Stimulated activated naive CD8-positive, alpha-beta T cell treated with anti-CD3 and anti-CD28 coated beads, Interleukin-15, amount 100 ng/mL, for 72 hours (primary cell): ENCODE measurements around the gene JUN.
A peak's percentile ranks its signal among the peaks of the same experiment; 100 is the strongest.

Experiments used
- ATAC-seq: fragments of 150-1000 bp; cut with Tn5 transposase; 2 replicates; pipeline ENCODE4 v1.10.0; 2021; ENCODE audit warnings: mild to moderate bottlenecking, moderate library complexity
- DNase-seq, 2 donors: peaks; one replicate each; pipeline ENCODE4 v3.0.0; 2021 to 2022
- H3K27ac Mint-ChIP-seq, 2 donors: one replicate each; pipeline ENCODE4 v1.8.0; 2022; ENCODE audit warnings: mild to moderate bottlenecking in 2 of 2, mixed read lengths in 2 of 2, moderate library complexity in 2 of 2
- H3K27me3 Mint-ChIP-seq: one replicate; pipeline ENCODE4 v1.8.0; 2022; ENCODE audit warnings: mixed read lengths
- H3K4me1 Mint-ChIP-seq: one replicate; pipeline ENCODE4 v1.8.0; 2022; ENCODE audit warnings: mild to moderate bottlenecking, mixed read lengths
- H3K4me3 Mint-ChIP-seq, 2 donors: one replicate each; pipeline ENCODE4 v1.8.0; 2022; ENCODE audit warnings: mild to moderate bottlenecking in 2 of 2, mixed read lengths in 2 of 2, moderate library complexity in 1 of 2
- H3K9me3 Mint-ChIP-seq, 2 donors: one replicate each; pipeline ENCODE4 v1.8.0; 2022; ENCODE audit warnings: mixed read lengths in 2 of 2

The JUN gene

GRCh38 chr1:58781541-58782177 is 2.2 kb downstream of the JUN start:
- Mint-ChIP-seq H3K27me3 (peaks cover 7% of the 10 kb centered on the region), H3K4me1 (peaks cover 34% of the 10 kb centered on the region), H3K4me3 (peak overlapping the region; percentile 93 to 96), H3K9me3 (no peaks in the 10 kb centered on the region), H3K27ac (peak overlapping the region; percentile 90 to 100)
- DNase-seq (peak; percentile 70 to 71), ATAC-seq (no peak)

GRCh38 chr1:58780836-58781452 is 2.9 kb downstream of the JUN start:
- H3K9me3 Mint-ChIP-seq = no peaks in the 10 kb centered on the region
- H3K27ac Mint-ChIP-seq = no peak overlapping the region
- ATAC-seq (no peak), DNase-seq (no peak)
- H3K4me3 Mint-ChIP-seq = peak overlapping the region; percentile 93 to 96
- peaks cover 34% of the 10 kb centered on the region for H3K4me1 Mint-ChIP-seq
- H3K27me3 Mint-ChIP-seq = peaks cover 7% of the 10 kb centered on the region

GRCh38 chr1:58780411-58780810 is 3.4 kb downstream of the JUN start:
- ATAC-seq = no peak
- no peak for DNase-seq
- Mint-ChIP-seq H3K4me1 (peaks cover 31% of the 10 kb centered on the region), H3K9me3 (no peaks in the 10 kb centered on the region), H3K27me3 (peaks cover 7% of the 10 kb centered on the region), H3K27ac (no peak overlapping the region), H3K4me3 (peak overlapping the region in 1 of 2 donors; percentile 93)

- no peak for DNase-seq
- H3K9me3 Mint-ChIP-seq = no peaks in the 10 kb centered on the region
- H3K27me3 Mint-ChIP-seq = peaks cover 7% of the 10 kb centered on the region
- H3K27ac Mint-ChIP-seq = no peak overlapping the region
- peaks cover 27% of the 10 kb centered on the region for H3K4me1 Mint-ChIP-seq
- no peak for ATAC-seq
- peak overlapping the region in 1 of 2 donors; percentile 93 for H3K4me3 Mint-ChIP-seq
These were observed 4.0 kb downstream of the JUN start for GRCh38 chr1:58779801-58780382.

- Mint-ChIP-seq H3K27ac (no peak overlapping the region), H3K27me3 (peaks cover 7% of the 10 kb centered on the region), H3K4me3 (no peak overlapping the region), H3K9me3 (no peaks in the 10 kb centered on the region), H3K4me1 (peaks cover 27% of the 10 kb centered on the region)
- DNase-seq (no peak), ATAC-seq (no peak)
These were observed 4.6 kb downstream of the JUN start for GRCh38 chr1:58779059-58779754.

- no peaks in the 10 kb centered on the region for H3K9me3 Mint-ChIP-seq
- peaks cover 7% of the 10 kb centered on the region for H3K27me3 Mint-ChIP-seq
- DNase-seq = no peak
- peaks cover 24% of the 10 kb centered on the region for H3K4me1 Mint-ChIP-seq
- H3K4me3 Mint-ChIP-seq = no peak overlapping the region
- H3K27ac Mint-ChIP-seq = no peak overlapping the region
- no peak for ATAC-seq
These were observed 5.4 kb downstream of the JUN start for GRCh38 chr1:58778385-58779000.

GRCh38 chr1:58774027-58774426 is 9.8 kb downstream of the JUN start:
- DNase-seq (no peak), ATAC-seq (no peak)
- peaks cover 7% of the 10 kb centered on the region for H3K27me3 Mint-ChIP-seq
- H3K27ac Mint-ChIP-seq = no peak overlapping the region
- H3K4me3 Mint-ChIP-seq = no peak overlapping the region
- peaks cover 11% of the 10 kb centered on the region for H3K4me1 Mint-ChIP-seq
- H3K9me3 Mint-ChIP-seq = no peaks in the 10 kb centered on the region

- no peaks in the 10 kb centered on the region for H3K9me3 Mint-ChIP-seq
- ATAC-seq = no peak
- H3K4me1 Mint-ChIP-seq = peaks cover 11% of the 10 kb centered on the region
- H3K27ac Mint-ChIP-seq = no peak overlapping the region
- DNase-seq = no peak
- peaks cover 1% of the 10 kb centered on the region for H3K27me3 Mint-ChIP-seq
- no peak overlapping the region for H3K4me3 Mint-ChIP-seq
These were observed 10.4 kb downstream of the JUN start for GRCh38 chr1:58773406-58773840.

GRCh38 chr1:58769809-58770320 is 14.0 kb downstream of the JUN start:
- no peak for ATAC-seq
- H3K4me1 Mint-ChIP-seq = peaks cover 11% of the 10 kb centered on the region
- H3K4me3 Mint-ChIP-seq = no peak overlapping the region
- no peaks in the 10 kb centered on the region for H3K9me3 Mint-ChIP-seq
- no peak for DNase-seq
- H3K27me3 Mint-ChIP-seq = no peaks in the 10 kb centered on the region
- H3K27ac Mint-ChIP-seq = no peak overlapping the region

GRCh38 chr1:58768971-58769808 is 14.7 kb downstream of the JUN start:
- H3K27ac Mint-ChIP-seq = no peak overlapping the region
- no peaks in the 10 kb centered on the region for H3K27me3 Mint-ChIP-seq
- DNase-seq (no peak), ATAC-seq (no peak)
- peaks cover 11% of the 10 kb centered on the region for H3K4me1 Mint-ChIP-seq
- H3K4me3 Mint-ChIP-seq = no peak overlapping the region
- no peaks in the 10 kb centered on the region for H3K9me3 Mint-ChIP-seq

GRCh38 chr1:58768191-58768731 is 15.6 kb downstream of the JUN start:
- DNase-seq = no peak
- H3K27ac Mint-ChIP-seq = no peak overlapping the region
- H3K27me3 Mint-ChIP-seq = no peaks in the 10 kb centered on the region
- H3K9me3 Mint-ChIP-seq = no peaks in the 10 kb centered on the region
- ATAC-seq = no peak
- peaks cover 4% of the 10 kb centered on the region for H3K4me1 Mint-ChIP-seq
- no peak overlapping the region for H3K4me3 Mint-ChIP-seq

- Mint-ChIP-seq H3K9me3 (no peaks in the 10 kb centered on the region), H3K4me3 (no peak overlapping the region), H3K27me3 (peaks cover 11% of the 10 kb centered on the region)
These were observed 16.7 kb downstream of the JUN start for GRCh38 chr1:58767143-58767542.

GRCh38 chr1:58765441-58765840 is 18.4 kb downstream of the JUN start:
- DNase-seq = no peak
- Mint-ChIP-seq H3K27me3 (peaks cover 15% of the 10 kb centered on the region), H3K27ac (no peak overlapping the region), H3K4me1 (no peaks in the 10 kb centered on the region), H3K4me3 (no peak overlapping the region), H3K9me3 (no peaks in the 10 kb centered on the region)
- no peak for ATAC-seq

More at GRCh38 chr1:58767143-58767542, 16.7 kb downstream of the JUN start:
- ATAC-seq = no peak
- DNase-seq = no peak
- H3K27ac Mint-ChIP-seq = no peak overlapping the region
- H3K4me1 Mint-ChIP-seq = no peaks in the 10 kb centered on the region

- no peaks in the 10 kb centered on the region for H3K9me3 Mint-ChIP-seq
- no peak overlapping the region for H3K4me3 Mint-ChIP-seq
These were observed 18.8 kb downstream of the JUN start for GRCh38 chr1:58765006-58765405.

More at GRCh38 chr1:58765006-58765405, 18.8 kb downstream of the JUN start:
- no peak for DNase-seq
- Mint-ChIP-seq H3K27me3 (peaks cover 15% of the 10 kb centered on the region), H3K4me1 (no peaks in the 10 kb centered on the region), H3K27ac (no peak overlapping the region)
- ATAC-seq = no peak
